ENCODE measurements around the gene IL4R.

- no peak for TF ChIP-seq CTCF (IDR thresholded peaks at IDR 0.05)
- no peak for TF ChIP-seq POLR2A (IDR thresholded peaks at IDR 0.05)
- no peak for TF ChIP-seq POLR2AphosphoS5 (IDR thresholded peaks at IDR 0.05)
Measured at GRCh38 chr16:27310576-27311447, 3.0 kb upstream of the IL4R start.
